GM23248 (cell line): ENCODE data around the gene ZFPM1. TPM values are rescaled to one million over a fixed set of nuclear protein-coding genes. Genes with fewer than 3 reads are reported as not detected.

Experiments
- DNase-seq: peaks from one replicate; pipeline ENCODE4 v3.0.0-alpha.2; 2015
- H2AFZ ChIP-seq: fragments of 200-600 bp; sonication (generic); 2 replicates; pipeline ENCODE4 v1.6.1; 2016; ENCODE audit warnings: antibody characterized with exemption
- H3F3A ChIP-seq: fragments of 200-600 bp; sonication (generic); 2 replicates; pipeline ENCODE4 v1.6.1; 2016; ENCODE audit warnings: mild to moderate bottlenecking, antibody characterized with exemption, mixed run types; ENCODE audit not compliant: insufficient read depth
- H3K27ac ChIP-seq: fragments of 200-600 bp; sonication (generic); 2 replicates; pipeline ENCODE4 v1.5.1; 2016; ENCODE audit warnings: mild to moderate bottlenecking
- H3K27me3 ChIP-seq: fragments of 200-600 bp; sonication (generic); replicated peaks from 2 replicates; pipeline ENCODE4 v1.6.1; 2016; ENCODE audit warnings: mild to moderate bottlenecking; ENCODE audit not compliant: insufficient read depth
- H3K36me3 ChIP-seq: fragments of 200-600 bp; sonication (generic); 2 replicates; pipeline ENCODE4 v1.6.1; 2016; ENCODE audit warnings: low read depth, mild to moderate bottlenecking
- H3K4me1 ChIP-seq: fragments of 200-600 bp; sonication (generic); 2 replicates; pipeline ENCODE4 v1.6.1; 2016; ENCODE audit warnings: mild to moderate bottlenecking; ENCODE audit not compliant: insufficient read depth
- H3K4me2 ChIP-seq: fragments of 200-600 bp; sonication (generic); one replicate; pipeline ENCODE4 v1.6.1; 2016; ENCODE audit warnings: mild to moderate bottlenecking; ENCODE audit not compliant: unreplicated experiment
- H3K4me3 ChIP-seq: fragments of 200-600 bp; sonication (generic); 2 replicates; pipeline ENCODE4 v1.5.1; 2016; ENCODE audit warnings: mild to moderate bottlenecking
- H3K79me2 ChIP-seq: fragments of 200-600 bp; sonication (generic); 2 replicates; pipeline ENCODE4 v1.6.1; 2016; ENCODE audit warnings: mild to moderate bottlenecking; ENCODE audit not compliant: insufficient read depth
- H3K9ac ChIP-seq: fragments of 200-600 bp; sonication (generic); 2 replicates; pipeline ENCODE4 v1.6.1; 2016; ENCODE audit warnings: mild to moderate bottlenecking
- H3K9me2 ChIP-seq: fragments of 200-600 bp; sonication (generic); 2 replicates; pipeline ENCODE4 v1.6.1; 2016; ENCODE audit warnings: mixed run types, mild to moderate bottlenecking, moderate library complexity; ENCODE audit not compliant: insufficient read depth
- H3K9me3 ChIP-seq: fragments of 200-600 bp; sonication (generic); one replicate; pipeline ENCODE4 v1.6.1; 2017; ENCODE audit warnings: low read depth
- H4K20me1 ChIP-seq: fragments of 200-600 bp; sonication (generic); 2 replicates; pipeline ENCODE4 v1.6.0; 2016; ENCODE audit not compliant: insufficient read depth
- EZH2 ChIP-seq: fragments of 200-600 bp; sonication (generic); IDR thresholded peaks from 2 replicates; pipeline ENCODE4 v1.6.1; 2018; ENCODE audit warnings: antibody characterized with exemption, mild to moderate bottlenecking; ENCODE audit not compliant: insufficient read depth, poor library complexity, severe bottlenecking
- EZH2phosphoT487 ChIP-seq: fragments of 200-600 bp; sonication (generic); IDR thresholded peaks from 2 replicates; pipeline ENCODE4 v1.6.1; 2018; ENCODE audit warnings: antibody characterized with exemption, moderate library complexity, mild to moderate bottlenecking, low read depth; ENCODE audit not compliant: insufficient read depth
- WGBS, 2 experiments: methylation state at CpG; one replicate each; pipeline ENCODE4 v1.1.6; 2015 to 2017; ENCODE audit warnings: low lambda C conversion rate in 2 of 2, low coverage in 1 of 2; ENCODE audit errors: missing lambda C conversion rate in 2 of 2; 5-methylcytosine and 5-hydroxymethylcytosine counted together
- in situ Hi-C: fragments of 300-500 bp; cut with MboI; formaldehyde crosslinking; loops from 2 replicates; pipeline ENCODE4 v1.15.0; 2020
- polyA plus RNA-seq: library from polyadenylated mRNA; unstranded; fragments of >200 nt; fragmentation: Nextera tagmentation; extraction: Ambion mirVana; gene quantifications from 2 replicates; pipeline ENCODE4 v1.2.1, GENCODE V29; 2016
- total RNA-seq: library from RNA; depleted of rRNA; stranded (reverse); fragments of >200 nt; shearing (Covaris generic); gene quantifications from 2 replicates; pipeline ENCODE4 v1.2.3, GENCODE V29; 2014

ZFPM1 gene
- total and polyA plus RNA-seq, 2 experiments from 2014 or later: 0.06 to 2.4 TPM

- WGBS, 2 experiments: 70 to 72% methylated on average over 9 of the region's 9 CpGs
- Histone ChIP-seq H2AFZ (no peak overlapping the region), H3K4me1 (no peaks in the 10 kb centered on the region), H3K9me3 (no peaks in the 10 kb centered on the region), H3K9ac (no peak overlapping the region), H3K4me3 (no peak overlapping the region), H3K27me3 (no peaks in the 10 kb centered on the region), H3K79me2 (no peaks in the 10 kb centered on the region), H4K20me1 (no peaks in the 10 kb centered on the region), H3F3A (no peaks in the 10 kb centered on the region), H3K9me2 (no peaks in the 10 kb centered on the region), H3K27ac (no peak overlapping the region), H3K36me3 (no peaks in the 10 kb centered on the region), H3K4me2 (no peak overlapping the region)
- no peak for TF ChIP-seq EZH2phosphoT487
- no peak for DNase-seq
- in situ Hi-C loops: loop anchor here (10.0 kb wide), 1 partner anchor 72 kb away; the partner anchor contains the start of gene ZFPM1
Observed at GRCh38 chr16:88526906-88527185, 73.8 kb downstream of the ZFPM1 start.

DNA sequence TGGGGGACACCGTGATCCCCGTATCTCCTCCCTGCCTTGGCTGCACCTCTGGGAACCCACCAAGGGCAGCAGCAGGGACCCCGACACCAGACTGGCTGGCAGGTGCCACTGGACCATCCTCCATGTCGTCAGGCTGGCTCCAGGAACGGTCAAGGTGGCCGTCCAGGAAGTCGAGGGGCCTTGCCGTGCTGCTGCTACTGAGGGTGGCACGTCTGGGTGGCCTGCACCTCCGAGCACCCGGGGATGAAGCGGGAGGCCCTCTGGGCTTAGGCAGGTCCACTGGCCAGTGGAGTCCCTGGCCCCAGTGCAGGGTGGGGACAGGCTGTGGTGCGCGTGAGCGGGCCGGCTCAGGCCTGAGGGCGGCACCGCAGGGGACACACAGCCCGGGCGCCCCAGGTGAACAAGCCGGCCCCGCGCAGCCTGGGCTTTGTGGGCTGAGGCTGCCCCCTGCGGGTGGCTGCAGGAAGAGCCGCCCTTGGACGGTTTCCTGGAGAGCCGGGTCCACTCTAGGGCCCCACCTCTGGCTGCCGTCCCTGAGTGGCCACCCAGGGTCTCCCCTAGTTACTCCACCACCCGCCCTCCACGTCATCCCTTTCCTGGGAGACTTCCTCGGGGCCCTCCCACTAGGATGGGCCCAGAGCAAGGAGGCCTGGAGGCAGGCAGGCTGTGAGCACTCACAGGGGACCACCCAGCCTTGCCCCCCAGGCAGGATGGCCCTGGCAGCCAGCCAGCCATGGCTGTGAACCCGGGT lies 74.3 kb downstream of the ZFPM1 start:
- no peak overlapping the region for H2AFZ ChIP-seq
- TF ChIP-seq EZH2phosphoT487 (no peak), EZH2 (no peak)
- H3K4me3 ChIP-seq: no peak overlapping the region
- no peaks in the 10 kb centered on the region for H4K20me1 ChIP-seq
- H3K4me1 ChIP-seq: no peaks in the 10 kb centered on the region
- H3K9me3 ChIP-seq: no peaks in the 10 kb centered on the region
- no peaks in the 10 kb centered on the region for H3F3A ChIP-seq
- no peaks in the 10 kb centered on the region for H3K27me3 ChIP-seq
- in situ Hi-C loops: loop anchor here (10.0 kb wide), 1 partner anchor 73 kb away; the partner anchor contains the start of gene ZFPM1
- DNase-seq: peak; percentile 74
- no peak overlapping the region for H3K27ac ChIP-seq
- no peak overlapping the region for H3K9ac ChIP-seq
- H3K36me3 ChIP-seq: no peaks in the 10 kb centered on the region
- H3K79me2 ChIP-seq: no peaks in the 10 kb centered on the region
- no peaks in the 10 kb centered on the region for H3K9me2 ChIP-seq
- WGBS, 2 experiments: 25 to 33% methylated on average over 24 to 31 of the region's 32 CpGs
- H3K4me2 ChIP-seq: no peak overlapping the region

- TF ChIP-seq EZH2phosphoT487: no peak
- no peak for TF ChIP-seq EZH2
- WGBS, 2 experiments: 71 to 72% methylated on average over 25 to 29 of the region's 30 CpGs
Observed at GRCh38 chr16:88527937-88528743, 75.1 kb downstream of the ZFPM1 start.

DNA sequence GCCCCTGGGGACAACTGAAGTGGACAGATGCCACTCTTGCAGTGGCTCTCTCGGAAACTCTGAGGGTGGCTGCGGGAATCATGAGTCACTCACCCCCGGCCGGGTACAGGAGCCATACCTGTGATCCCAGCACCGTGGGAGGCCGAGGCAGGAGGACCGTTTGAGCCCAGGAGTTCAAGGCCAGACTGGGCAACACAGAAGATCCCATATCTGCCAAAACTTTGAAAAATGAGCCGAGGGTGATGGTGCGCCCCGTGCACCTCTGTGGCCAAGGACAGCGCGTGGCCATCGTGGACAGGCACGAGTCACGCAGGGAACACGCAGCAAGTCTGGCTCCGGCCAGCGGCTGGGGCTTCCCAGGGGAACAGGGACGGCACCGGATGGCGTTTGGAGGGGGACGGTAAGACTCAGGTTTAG lies 75.8 kb downstream of the ZFPM1 start:
- no peak overlapping the region for H2AFZ ChIP-seq
- H3K9me2 ChIP-seq: no peaks in the 10 kb centered on the region
- H3K9ac ChIP-seq: no peak overlapping the region
- no peaks in the 10 kb centered on the region for H3K27me3 ChIP-seq
- no peak overlapping the region for H3K4me3 ChIP-seq
- H4K20me1 ChIP-seq: no peaks in the 10 kb centered on the region
- in situ Hi-C loops: loop anchor here (10.0 kb wide), 1 partner anchor 74 kb away; the partner anchor contains the start of gene ZFPM1
- no peak overlapping the region for H3K27ac ChIP-seq
- no peaks in the 10 kb centered on the region for H3K36me3 ChIP-seq
- no peak for TF ChIP-seq EZH2
- TF ChIP-seq EZH2phosphoT487: no peak
- H3K9me3 ChIP-seq: no peaks in the 10 kb centered on the region
- H3K4me2 ChIP-seq: no peak overlapping the region
- H3K79me2 ChIP-seq: no peaks in the 10 kb centered on the region
- H3K4me1 ChIP-seq: no peaks in the 10 kb centered on the region
- 88 to 89% methylated on average over 21 to 22 of the region's 22 CpGs for WGBS, 2 experiments
- H3F3A ChIP-seq: no peaks in the 10 kb centered on the region
- no peak for DNase-seq

More at GRCh38 chr16:88527937-88528743, 75.1 kb downstream of the ZFPM1 start:
- Histone ChIP-seq H3K9me3 (no peaks in the 10 kb centered on the region), H3K79me2 (no peaks in the 10 kb centered on the region), H3K4me3 (no peak overlapping the region), H3K9me2 (no peaks in the 10 kb centered on the region), H3K27me3 (no peaks in the 10 kb centered on the region), H3K27ac (no peak overlapping the region), H3F3A (no peaks in the 10 kb centered on the region), H3K4me2 (no peak overlapping the region), H3K36me3 (no peaks in the 10 kb centered on the region), H2AFZ (no peak overlapping the region), H4K20me1 (no peaks in the 10 kb centered on the region), H3K9ac (no peak overlapping the region), H3K4me1 (no peaks in the 10 kb centered on the region)
- DNase-seq: no peak
- in situ Hi-C loops: loop anchor here (10.0 kb wide), 1 partner anchor 73 kb away; the partner anchor contains the start of gene ZFPM1
